ENCODE results near the gene SUPT5H.
A peak's percentile ranks its signal among the peaks of the same experiment; 100 is the strongest.
"Not testable (repeated sequence)": the region's sequence is repeated elsewhere in the genome, so short reads cannot be mapped to it uniquely, and the experiment has no call there.

SUPT5H gene

GRCh38 chr19:39469036-39469435 is 23.7 kb downstream of the SUPT5H start:
- no peak for DNase-seq

- no peak for DNase-seq
Observed at GRCh38 chr19:39469567-39469966, 24.2 kb downstream of the SUPT5H start.

GRCh38 chr19:39470724-39471339 is 25.4 kb downstream of the SUPT5H start:
- no peak for DNase-seq

- no peak for DNase-seq
Observed at GRCh38 chr19:39471756-39472536, 26.6 kb downstream of the SUPT5H start.

GRCh38 chr19:39472746-39473442 is 27.5 kb downstream of the SUPT5H start:
- no peak for DNase-seq

GRCh38 chr19:39473443-39473960 is 28.1 kb downstream of the SUPT5H start:
- DNase-seq, result no peak

GRCh38 chr19:39474139-39474620 is 28.8 kb downstream of the SUPT5H start:
- peak; percentile 16 for DNase-seq

- DNase-seq, result no peak
Observed at GRCh38 chr19:39475748-39476147, 30.4 kb downstream of the SUPT5H start.

- not testable (repeated sequence) for DNase-seq
Observed at GRCh38 chr19:39479319-39479801, 34.0 kb downstream of the SUPT5H start.

GRCh38 chr19:39479916-39480315 is 34.5 kb downstream of the SUPT5H start:
- DNase-seq, result no peak

- peak; percentile 96 for DNase-seq
Observed at GRCh38 chr19:39480337-39481228, 35.2 kb downstream of the SUPT5H start, which contains the start of gene TIMM50. TIMM50 (plus strand) TSS chr19:39480838; CDS start chr19:39480854, 16 bp downstream.

- DNase-seq, result no peak
Observed at GRCh38 chr19:39481229-39481545, 35.8 kb downstream of the SUPT5H start.

- DNase-seq, result no peak
Observed at GRCh38 chr19:39481676-39482075, 36.3 kb downstream of the SUPT5H start.

- no peak for DNase-seq
Observed at GRCh38 chr19:39483141-39483540, 37.8 kb downstream of the SUPT5H start.

- DNase-seq, result no peak
Observed at GRCh38 chr19:39489756-39490155, 44.4 kb downstream of the SUPT5H start.

- no peak for DNase-seq
Observed at GRCh38 chr19:39492225-39492624, 46.8 kb downstream of the SUPT5H start.

- no peak for DNase-seq
Observed at GRCh38 chr19:39492788-39493187, 47.4 kb downstream of the SUPT5H start.

- no peak for DNase-seq
Observed at GRCh38 chr19:39494661-39495060, 49.3 kb downstream of the SUPT5H start.

- DNase-seq, result no peak
Observed at GRCh38 chr19:39496063-39496462, 50.7 kb downstream of the SUPT5H start.

GRCh38 chr19:39497701-39497995 is 52.3 kb downstream of the SUPT5H start:
- DNase-seq, result no peak

GRCh38 chr19:39497996-39498797 is 52.8 kb downstream of the SUPT5H start:
- peak; percentile 75 for DNase-seq

Data from NCI-H2029 (cell line).